ENCODE results near the gene MS4A12.
A peak's percentile ranks its signal among the peaks of the same experiment; 100 is the strongest.

Gene MS4A12

GRCh38 chr11:60468829-60469228 lies 23.7 kb upstream of the MS4A12 start:
- TF ChIP-seq CTCF (IDR thresholded peaks at IDR 0.05; ENCODE audit: extremely low read depth, missing control alignments), result no peak
- no peak for DNase-seq (ENCODE audit: low spot score)

- TF ChIP-seq CTCF (IDR thresholded peaks at IDR 0.05; ENCODE audit: extremely low read depth, missing control alignments), result no peak
- no peak for DNase-seq (ENCODE audit: low spot score)
These were observed 22.9 kb upstream of the MS4A12 start for GRCh38 chr11:60469723-60470122.

DNA sequence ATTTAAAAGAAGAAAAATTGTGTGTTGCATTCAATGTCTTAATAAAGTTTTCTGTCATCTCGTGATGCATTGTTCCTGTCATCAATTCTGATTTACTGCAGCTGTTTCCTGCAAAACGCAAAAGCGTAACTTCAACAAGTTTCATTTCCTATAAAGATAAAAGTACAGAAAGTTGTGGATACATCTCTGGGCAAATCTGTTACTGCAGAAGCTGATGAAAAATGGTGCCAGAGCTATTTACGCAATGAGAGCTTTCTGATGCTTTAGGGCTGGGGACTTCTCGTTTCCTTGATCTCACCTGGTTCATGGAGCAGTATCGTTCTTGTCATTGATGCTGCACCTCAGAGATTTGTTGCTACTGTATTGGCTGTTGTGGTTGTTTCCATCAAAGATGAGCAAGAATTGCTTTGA lies 15.5 kb upstream of the MS4A12 start:
- no peak for DNase-seq (ENCODE audit: low spot score)
- no peak for TF ChIP-seq CTCF (IDR thresholded peaks at IDR 0.05; ENCODE audit: extremely low read depth, missing control alignments)

DNA sequence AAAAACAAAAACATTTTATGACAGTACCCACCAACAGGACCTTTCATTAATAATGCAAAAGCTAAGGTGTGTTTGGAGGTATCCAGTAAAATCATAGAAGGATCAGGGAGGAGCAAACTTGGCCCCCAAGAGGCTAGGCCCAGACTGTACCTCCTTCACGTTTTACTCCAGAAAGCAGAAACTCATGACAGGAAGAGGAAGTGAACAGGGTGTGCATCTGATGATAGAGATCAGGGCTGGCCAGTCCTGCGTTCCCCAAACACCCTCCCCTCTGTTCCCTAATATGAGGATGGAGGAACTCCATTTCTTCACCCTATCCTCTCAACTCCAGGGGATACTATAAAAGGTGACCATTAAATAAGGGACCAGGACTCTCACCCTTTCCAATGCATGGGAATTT lies 10.2 kb upstream of the MS4A12 start:
- no peak for DNase-seq (ENCODE audit: low spot score)
- no peak for TF ChIP-seq CTCF (IDR thresholded peaks at IDR 0.05; ENCODE audit: extremely low read depth, missing control alignments)

DNA sequence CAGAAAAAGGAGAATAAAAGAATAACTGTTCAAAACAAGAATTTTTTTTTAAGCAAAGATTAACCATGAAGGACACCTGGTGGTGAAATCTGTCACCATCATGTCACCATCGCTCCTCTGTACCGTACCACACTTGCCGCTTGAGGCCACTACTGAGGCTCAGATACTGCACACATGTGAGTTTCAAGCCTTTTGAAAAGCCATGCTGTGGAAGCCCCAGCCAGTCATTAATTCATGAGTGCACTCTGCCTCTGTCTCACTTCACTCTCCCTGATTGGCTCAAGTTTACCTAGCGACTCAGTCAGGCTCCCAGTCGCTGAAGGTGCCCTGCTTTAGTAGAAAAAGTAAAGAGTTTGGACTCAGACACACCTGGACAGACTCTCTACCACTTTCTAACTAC lies 6.6 kb upstream of the MS4A12 start:
- peak; percentile 87 for TF ChIP-seq CTCF (IDR thresholded peaks at IDR 0.05; ENCODE audit: extremely low read depth, missing control alignments)
- DNase-seq (ENCODE audit: low spot score), result peak; percentile 89

GRCh38 chr11:60493454-60493853 lies 876 bp downstream of the MS4A12 start:
- no peak for TF ChIP-seq CTCF (IDR thresholded peaks at IDR 0.05; ENCODE audit: extremely low read depth, missing control alignments)
- no peak for DNase-seq (ENCODE audit: low spot score)

DNA sequence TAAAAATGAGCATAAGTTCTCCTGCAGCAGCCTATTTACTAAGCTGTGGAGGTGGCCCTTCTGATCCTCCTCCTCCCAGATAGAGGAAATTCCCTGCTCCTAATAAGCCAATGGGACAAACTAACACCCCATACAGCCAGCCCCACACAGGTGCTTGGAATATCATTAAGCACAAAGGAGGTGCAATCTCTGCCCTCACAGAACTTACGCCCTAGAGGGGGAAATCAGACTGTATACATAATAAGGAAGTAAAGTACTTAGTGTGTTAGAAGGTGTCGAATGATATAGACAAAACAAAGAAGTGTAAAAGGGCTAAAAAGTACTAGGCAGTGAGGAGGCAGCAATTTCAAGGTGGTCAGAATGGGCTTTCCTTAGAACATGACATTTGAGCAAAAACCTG lies 5.8 kb downstream of the MS4A12 start:
- no peak for DNase-seq (ENCODE audit: low spot score)

More for the DNA sequence above, 5.8 kb downstream of the MS4A12 start:
- no peak for TF ChIP-seq CTCF (IDR thresholded peaks at IDR 0.05; ENCODE audit: extremely low read depth, missing control alignments)
